ENCODE results near the gene LSM4.

DNA sequence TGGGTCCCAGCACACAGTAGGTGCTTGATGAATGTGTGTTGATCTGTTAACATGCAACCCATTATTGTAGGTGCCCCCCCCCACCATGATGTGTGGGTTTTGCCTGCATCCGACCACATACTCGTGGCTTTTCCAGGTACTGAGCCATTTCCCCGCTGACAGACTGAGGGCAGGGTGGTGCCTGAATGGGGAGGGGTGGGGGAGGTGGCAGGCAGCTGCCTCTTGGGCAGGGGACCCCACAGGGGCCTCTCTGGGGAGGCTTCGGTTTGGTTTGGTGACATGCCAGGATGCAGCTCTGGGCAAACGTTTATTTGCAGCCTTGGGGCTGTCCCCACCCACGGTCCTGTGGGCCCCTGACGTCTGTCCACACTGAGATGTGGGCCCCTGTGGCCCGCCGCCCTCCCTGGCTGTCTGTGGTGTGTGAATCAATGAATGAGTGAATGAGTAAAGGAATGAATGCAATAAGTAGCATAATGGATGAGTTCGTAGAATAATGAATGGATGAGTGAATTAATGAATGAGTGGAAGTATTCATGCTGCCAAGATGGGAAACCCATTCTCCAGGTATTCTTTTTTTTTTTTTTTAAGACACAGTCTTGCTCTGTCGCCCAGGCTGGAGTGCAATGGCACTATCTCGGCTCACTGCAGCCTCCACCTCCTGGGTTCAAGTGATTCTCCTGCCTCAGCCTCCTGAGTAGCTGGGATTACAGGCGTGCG lies 32.4 kb downstream of the LSM4 start:
- TF ChIP-seq, protein P1, sequence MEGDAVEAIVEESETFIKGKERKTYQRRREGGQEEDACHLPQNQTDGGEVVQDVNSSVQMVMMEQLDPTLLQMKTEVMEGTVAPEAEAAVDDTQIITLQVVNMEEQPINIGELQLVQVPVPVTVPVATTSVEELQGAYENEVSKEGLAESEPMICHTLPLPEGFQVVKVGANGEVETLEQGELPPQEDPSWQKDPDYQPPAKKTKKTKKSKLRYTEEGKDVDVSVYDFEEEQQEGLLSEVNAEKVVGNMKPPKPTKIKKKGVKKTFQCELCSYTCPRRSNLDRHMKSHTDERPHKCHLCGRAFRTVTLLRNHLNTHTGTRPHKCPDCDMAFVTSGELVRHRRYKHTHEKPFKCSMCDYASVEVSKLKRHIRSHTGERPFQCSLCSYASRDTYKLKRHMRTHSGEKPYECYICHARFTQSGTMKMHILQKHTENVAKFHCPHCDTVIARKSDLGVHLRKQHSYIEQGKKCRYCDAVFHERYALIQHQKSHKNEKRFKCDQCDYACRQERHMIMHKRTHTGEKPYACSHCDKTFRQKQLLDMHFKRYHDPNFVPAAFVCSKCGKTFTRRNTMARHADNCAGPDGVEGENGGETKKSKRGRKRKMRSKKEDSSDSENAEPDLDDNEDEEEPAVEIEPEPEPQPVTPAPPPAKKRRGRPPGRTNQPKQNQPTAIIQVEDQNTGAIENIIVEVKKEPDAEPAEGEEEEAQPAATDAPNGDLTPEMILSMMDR (IDR thresholded peaks at IDR 0.05) = no peak
- TF ChIP-seq POLR2A (IDR thresholded peaks at IDR 0.05) (no peak), EP300 (IDR thresholded peaks at IDR 0.05) (no peak)

Data from sigmoid colon (tissue), 4 donors.